CD14-positive monocyte (primary cell): ENCODE results near the gene TEC. TPM values are rescaled to one million over a fixed set of nuclear protein-coding genes. Genes with fewer than 3 reads are reported as not detected.

Experiments used
- DNase-seq, 3 donors: peaks; one replicate each; pipeline ENCODE4 v3.0.0-alpha.2; 2011 to 2022
- H2AFZ ChIP-seq: 2 replicates; pipeline ENCODE4 v1.6.0; 2012; ENCODE audit warnings: mild to moderate bottlenecking, low read depth, low read length, inconsistent platforms; ENCODE audit not compliant: insufficient read depth, poor library complexity, severe bottlenecking
- H3K27ac ChIP-seq, 2 donors: 1 replicate in 1 of 2; 2 replicates in 1 of 2; pipeline ENCODE4 v1.5.1; 2012 to 2013; ENCODE audit warnings: low read length in 2 of 2, control low read depth in 1 of 2, inconsistent platforms in 1 of 2, low read depth in 1 of 2, mild to moderate bottlenecking in 1 of 2
- H3K27me3 ChIP-seq, 2 donors: one replicate each; pipeline versions ENCODE4 v1.6.0 to v1.6.1; 2011 to 2013; ENCODE audit warnings: low read length in 2 of 2; ENCODE audit not compliant: control insufficient read depth in 2 of 2, insufficient read depth in 2 of 2
- H3K36me3 ChIP-seq, 2 donors: replicated peaks in 1 of 2; 1 replicate in 1 of 2; 2 replicates in 1 of 2; pipeline versions ENCODE4 v1.5.1 to v1.6.1; 2012 to 2013; ENCODE audit warnings: low read length in 2 of 2, control low read depth in 1 of 2, inconsistent platforms in 1 of 2, mild to moderate bottlenecking in 1 of 2; ENCODE audit not compliant: insufficient read depth in 2 of 2, control insufficient read depth in 1 of 2
- H3K4me1 ChIP-seq, 2 donors: 1 replicate in 1 of 2; 2 replicates in 1 of 2; pipeline versions ENCODE4 v1.5.1 to v1.6.1; 2012 to 2013; ENCODE audit warnings: low read length in 2 of 2, control low read depth in 1 of 2, inconsistent platforms in 1 of 2, mild to moderate bottlenecking in 1 of 2, moderate library complexity in 1 of 2; ENCODE audit not compliant: insufficient read depth in 2 of 2, control insufficient read depth in 1 of 2
- H3K4me2 ChIP-seq: replicated peaks from 2 replicates; pipeline ENCODE3; 2012; ENCODE audit warnings: low read length, moderate library complexity, mild to moderate bottlenecking; ENCODE audit not compliant: poor library complexity, severe bottlenecking; ENCODE audit errors: extremely low read depth
- H3K4me3 ChIP-seq, 3 experiments: fragments of 200-600 bp in 1 of 3; sonication (generic) in 1 of 3; replicated peaks in 1 of 3; 1 replicate in 2 of 3; 2 replicates in 1 of 3; pipeline ENCODE4 v1.5.1; 2011 to 2013; ENCODE audit warnings: low read length in 3 of 3, mild to moderate bottlenecking in 3 of 3, control low read depth in 2 of 3, low read depth in 2 of 3, inconsistent platforms in 1 of 3, moderate library complexity in 1 of 3
- H3K79me2 ChIP-seq: 2 replicates; pipeline ENCODE4 v1.6.0; 2012; ENCODE audit warnings: mild to moderate bottlenecking, control low read depth, inconsistent platforms, low read length, moderate library complexity; ENCODE audit not compliant: insufficient read depth
- H3K9ac ChIP-seq: 2 replicates; pipeline ENCODE4 v1.6.0; 2017; ENCODE audit warnings: low read length, mild to moderate bottlenecking; ENCODE audit not compliant: insufficient read depth, poor library complexity, severe bottlenecking
- H3K9me3 ChIP-seq, 2 donors: replicated peaks in 1 of 2; 1 replicate in 1 of 2; 2 replicates in 1 of 2; pipeline versions ENCODE4 v1.5.1 to v1.6.1; 2012 to 2013; ENCODE audit warnings: low read length in 2 of 2, control low read depth in 1 of 2; ENCODE audit not compliant: control insufficient read depth in 1 of 2, insufficient read depth in 1 of 2
- H4K20me1 ChIP-seq: 2 replicates; pipeline ENCODE4 v1.6.0; 2012; ENCODE audit warnings: mild to moderate bottlenecking, low read length, control low read depth, moderate library complexity; ENCODE audit not compliant: insufficient read depth
- H3K27ac Mint-ChIP-seq, 7 donors: one replicate each; pipeline ENCODE4 v1.8.0; 2020; ENCODE audit warnings: mild to moderate bottlenecking in 7 of 7, mixed read lengths in 7 of 7, moderate library complexity in 6 of 7, inconsistent platforms in 2 of 7
- H3K27me3 Mint-ChIP-seq, 3 donors: one replicate each; pipeline ENCODE4 v1.8.0; 2021 to 2022; ENCODE audit warnings: low read depth in 3 of 3, mild to moderate bottlenecking in 3 of 3, mixed read lengths in 3 of 3, moderate library complexity in 3 of 3, inconsistent platforms in 1 of 3
- H3K36me3 Mint-ChIP-seq, 2 donors: one replicate each; pipeline ENCODE4 v1.8.0; 2020; ENCODE audit warnings: mixed read lengths in 2 of 2, inconsistent platforms in 1 of 2, mild to moderate bottlenecking in 1 of 2
- H3K4me1 Mint-ChIP-seq: one replicate; pipeline ENCODE4 v1.8.0; 2020; ENCODE audit warnings: mild to moderate bottlenecking, mixed read lengths
- H3K4me3 Mint-ChIP-seq, 2 donors: one replicate each; pipeline ENCODE4 v1.8.0; 2020; ENCODE audit warnings: mild to moderate bottlenecking in 2 of 2, mixed read lengths in 2 of 2, moderate library complexity in 1 of 2
- H3K9me3 Mint-ChIP-seq, 7 donors: one replicate each; pipeline ENCODE4 v1.8.0; 2020 to 2022; ENCODE audit warnings: mixed read lengths in 7 of 7, mild to moderate bottlenecking in 6 of 7, moderate library complexity in 6 of 7, inconsistent platforms in 2 of 7
- CTCF ChIP-seq: fragments of 200-600 bp; IDR thresholded peaks from one replicate; pipeline ENCODE4 v1.8.0; 2022; ENCODE audit warnings: antibody characterized with exemption, mild to moderate bottlenecking
- WGBS: methylation state at CpG from one replicate; pipeline ENCODE4 v1.1.5; 2013; ENCODE audit warnings: missing lambda C conversion rate; ENCODE audit not compliant: insufficient coverage; 5-methylcytosine and 5-hydroxymethylcytosine counted together
- intact Hi-C, 2 donors: fragments of 100-400 bp; cut with micrococcal nuclease; formaldehyde crosslinking; loops; one replicate each; pipeline versions ENCODE4 v1.15.0 to v1.15.1; 2023
- polyA plus RNA-seq, 3 donors: library from polyadenylated mRNA; depleted of rRNA in 1 of 3; unstranded in 2 of 3; stranded (reverse) in 1 of 3; fragments of 300-500 nt in 2 of 3; fragments of >200 nt in 1 of 3; fragmentation: Illumina TruSeq in 2 of 3; gene quantifications; 1 replicate in 2 of 3; 2 replicates in 1 of 3; pipeline ENCODE4 v1.2.3, GENCODE V29; 2012 to 2021

The TEC gene
- polyA plus RNA-seq, 3 donors: 0.30 to 2.5 (median 0.73) TPM

DNA sequence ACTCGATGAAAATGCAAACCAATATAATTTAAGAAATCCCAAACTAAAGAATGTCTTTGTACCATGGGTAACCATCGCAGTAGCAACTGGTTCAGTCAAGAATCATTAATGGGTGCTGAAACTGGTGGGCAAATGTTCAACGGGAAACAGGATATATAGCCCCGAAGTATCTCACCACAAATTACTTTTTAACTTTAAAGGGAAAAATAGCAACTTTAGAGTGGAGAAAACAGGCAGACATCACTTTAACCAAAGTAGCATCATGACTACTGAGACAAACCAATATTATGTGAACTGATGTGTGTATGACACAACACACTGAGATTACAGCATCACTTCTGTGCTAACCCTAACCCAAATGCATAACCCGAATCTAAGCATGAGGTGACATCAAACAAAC lies 37.9 kb upstream of the TEC start:
- no peaks in the 10 kb centered on the region for H3K36me3 ChIP-seq
- intact Hi-C loops: no loop called here
- no peak overlapping the region for H3K4me3 ChIP-seq
- no peaks in the 10 kb centered on the region for H3K79me2 ChIP-seq
- H3K9me3 Mint-ChIP-seq: no peaks in the 10 kb centered on the region
- no peak overlapping the region for H3K27ac Mint-ChIP-seq
- DNase-seq: no peak
- no peaks in the 10 kb centered on the region for H3K9me3 ChIP-seq
- no peaks in the 10 kb centered on the region for H3K4me1 ChIP-seq
- no peak overlapping the region for H3K27ac ChIP-seq
- TF ChIP-seq CTCF: no peak
- no peaks in the 10 kb centered on the region for H4K20me1 ChIP-seq
- no peak overlapping the region for H2AFZ ChIP-seq
- H3K4me3 Mint-ChIP-seq: no peak overlapping the region
- no peak overlapping the region for H3K9ac ChIP-seq
- no CpG with 5 or more reads among the region's 5 CpGs for WGBS
- no peaks in the 10 kb centered on the region for H3K36me3 Mint-ChIP-seq
- H3K27me3 ChIP-seq: no peaks in the 10 kb centered on the region
- peaks cover 0 to 3% (median 0%) of the 10 kb centered on the region in 3 donors for H3K27me3 Mint-ChIP-seq
- no peaks in the 10 kb centered on the region for H3K4me1 Mint-ChIP-seq
- no peak overlapping the region for H3K4me2 ChIP-seq

DNA sequence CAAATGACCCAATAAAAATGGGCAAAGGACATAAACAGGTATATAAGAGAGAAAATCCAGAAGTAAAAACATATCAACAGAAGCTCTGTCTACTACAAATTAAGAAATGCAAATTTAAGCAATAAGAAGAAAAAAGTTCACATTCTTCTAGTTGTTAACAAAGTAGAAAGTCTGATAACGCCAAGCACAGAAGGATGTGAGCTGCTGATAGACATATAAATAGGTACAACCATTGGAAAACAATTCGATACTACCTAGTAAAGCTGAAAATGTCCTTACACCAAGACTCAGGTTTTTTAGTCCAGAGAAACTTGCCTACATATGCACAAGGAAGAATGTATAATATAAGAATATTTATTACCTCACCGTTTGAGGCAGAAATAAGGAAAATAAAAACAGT lies 35.9 kb upstream of the TEC start:
- intact Hi-C loops: no loop called here
- no peak overlapping the region for H3K27ac ChIP-seq
- DNase-seq: no peak
- peaks cover 0 to 3% (median 0%) of the 10 kb centered on the region in 3 donors for H3K27me3 Mint-ChIP-seq
- no peak overlapping the region for H3K4me2 ChIP-seq
- no peaks in the 10 kb centered on the region for H3K9me3 Mint-ChIP-seq
- no peaks in the 10 kb centered on the region for H4K20me1 ChIP-seq
- H3K27ac Mint-ChIP-seq: no peak overlapping the region
- H3K36me3 ChIP-seq: no peaks in the 10 kb centered on the region
- H3K27me3 ChIP-seq: no peaks in the 10 kb centered on the region
- H3K9me3 ChIP-seq: no peaks in the 10 kb centered on the region
- H3K79me2 ChIP-seq: no peaks in the 10 kb centered on the region
- TF ChIP-seq CTCF: no peak
- WGBS: no CpG with 5 or more reads among the region's 3 CpGs
- no peaks in the 10 kb centered on the region for H3K36me3 Mint-ChIP-seq
- H3K9ac ChIP-seq: no peak overlapping the region
- no peak overlapping the region for H3K4me3 Mint-ChIP-seq
- H3K4me3 ChIP-seq: no peak overlapping the region
- H3K4me1 ChIP-seq: no peaks in the 10 kb centered on the region
- no peaks in the 10 kb centered on the region for H3K4me1 Mint-ChIP-seq
- no peak overlapping the region for H2AFZ ChIP-seq
